Measurements from ENCODE around the gene KRT6C. TPM values are rescaled to one million over a fixed set of nuclear protein-coding genes. Genes with fewer than 3 reads are reported as not detected.

The KRT6C gene
- total and polyA plus RNA-seq, 10 donors: 0.03 to 0.07 (median 0.06) TPM; not detected in 7

- Histone ChIP-seq H3K4me1 (no peaks in the 10 kb centered on the region), H3K4me3 (no peak overlapping the region), H3K36me3 (no peaks in the 10 kb centered on the region), H3K27me3 (replicated peaks in 1 of 7) (peaks cover 0 to 11% (median 0%) of the 10 kb centered on the region in 7 donors), H3K27ac (peak overlapping the region in 2 of 8 donors; percentile 32 to 48), H3K9me3 (peaks cover 0 to 14% (median 12%) of the 10 kb centered on the region in 8 donors)
- no peak for DNase-seq
- TF ChIP-seq POLR2AphosphoS5 (IDR thresholded peaks at IDR 0.05) (no peak), POLR2A (IDR thresholded peaks at IDR 0.05) (no peak), CTCF (IDR thresholded peaks at IDR 0.05 in 8 of 11, conservative IDR thresholded peaks at IDR 0.05 in 3 of 11) (no peak)
- 87 to 95% (median 89%) methylated on average over 7 to 14 of the region's 14 CpGs for WGBS, 5 donors
- intact Hi-C loops (cut with DNase I; ENCODE audit: low total_unique reads): no loop called here
Measured at GRCh38 chr12:52514471-52515318, 41.1 kb upstream of the KRT6C start.

GRCh38 chr12:52513736-52514135 lies 40.1 kb upstream of the KRT6C start:
- peaks cover 0 to 14% (median 0%) of the 10 kb centered on the region in 7 donors for H3K27me3 ChIP-seq (replicated peaks in 1 of 7)
- no peak overlapping the region for H3K4me3 ChIP-seq
- TF ChIP-seq POLR2AphosphoS5 (IDR thresholded peaks at IDR 0.05): no peak
- TF ChIP-seq CTCF (IDR thresholded peaks at IDR 0.05 in 8 of 11, conservative IDR thresholded peaks at IDR 0.05 in 3 of 11): no peak
- no peak for TF ChIP-seq POLR2A (IDR thresholded peaks at IDR 0.05)
- 68 to 87% (median 82%) methylated on average over 6 of the region's 6 CpGs for WGBS, 5 donors
- no peaks in the 10 kb centered on the region for H3K4me1 ChIP-seq
- peaks cover 0 to 14% (median 12%) of the 10 kb centered on the region in 8 donors for H3K9me3 ChIP-seq
- H3K27ac ChIP-seq: no peak overlapping the region
- no peaks in the 10 kb centered on the region for H3K36me3 ChIP-seq
- DNase-seq: no peak
- intact Hi-C loops (cut with DNase I; ENCODE audit: low total_unique reads): no loop called here

GRCh38 chr12:52508211-52508610 lies 34.6 kb upstream of the KRT6C start:
- H3K27me3 ChIP-seq (replicated peaks in 1 of 7): peaks cover 0 to 37% (median 0%) of the 10 kb centered on the region in 7 donors
- peaks cover 0 to 18% (median 12%) of the 10 kb centered on the region in 8 donors for H3K9me3 ChIP-seq
- H3K36me3 ChIP-seq: no peaks in the 10 kb centered on the region
- no peak for TF ChIP-seq POLR2AphosphoS5 (IDR thresholded peaks at IDR 0.05)
- no peak for TF ChIP-seq CTCF (IDR thresholded peaks at IDR 0.05 in 8 of 11, conservative IDR thresholded peaks at IDR 0.05 in 3 of 11)
- TF ChIP-seq POLR2A (IDR thresholded peaks at IDR 0.05): no peak
- H3K4me3 ChIP-seq: no peak overlapping the region
- H3K27ac ChIP-seq: no peak overlapping the region
- DNase-seq: no peak
- H3K4me1 ChIP-seq: no peaks in the 10 kb centered on the region
- intact Hi-C loops (cut with DNase I; ENCODE audit: low total_unique reads): no loop called here
- 76 to 91% (median 79%) methylated on average over 5 of the region's 5 CpGs for WGBS, 5 donors
